Loucy (cell line): ENCODE measurements around the gene SLC35E4.

ENCODE experiments used
- H2AFZ ChIP-seq: fragments of 200-600 bp; sonication (generic); 2 replicates; pipeline ENCODE4 v1.6.0; 2016; ENCODE audit warnings: antibody characterized with exemption, mild to moderate bottlenecking, low read length, moderate library complexity
- H3F3A ChIP-seq: fragments of 200-600 bp; 2 replicates; pipeline ENCODE4 v1.6.0; 2016; ENCODE audit warnings: antibody characterized with exemption, low read depth, mild to moderate bottlenecking
- H3K27me3 ChIP-seq: fragments of 200-600 bp; sonication (generic); 2 replicates; pipeline ENCODE4 v1.6.1; 2014; ENCODE audit warnings: low read length, mild to moderate bottlenecking; ENCODE audit not compliant: insufficient read depth, poor library complexity, severe bottlenecking
- H3K36me3 ChIP-seq: fragments of 200-600 bp; sonication (generic); 2 replicates; pipeline ENCODE4 v1.6.1; 2016; ENCODE audit warnings: low read length; ENCODE audit not compliant: insufficient read depth
- H3K4me1 ChIP-seq: fragments of 200-600 bp; sonication (generic); 2 replicates; pipeline ENCODE4 v1.5.1; 2014; ENCODE audit warnings: low read length, mild to moderate bottlenecking; ENCODE audit not compliant: insufficient read depth, poor library complexity, severe bottlenecking
- H3K4me2 ChIP-seq: fragments of 200-600 bp; sonication (generic); 2 replicates; pipeline ENCODE4 v1.6.0; 2014; ENCODE audit warnings: antibody characterized with exemption, low read length, low read depth, mild to moderate bottlenecking; ENCODE audit not compliant: poor library complexity, severe bottlenecking
- H3K4me3 ChIP-seq: fragments of 200-600 bp; sonication (generic); 2 replicates; pipeline ENCODE4 v1.5.1; 2014; ENCODE audit warnings: low read length, mild to moderate bottlenecking, mixed read lengths; ENCODE audit not compliant: poor library complexity, severe bottlenecking
- H3K79me2 ChIP-seq: fragments of 200-600 bp; sonication (generic); 2 replicates; pipeline ENCODE4 v1.6.1; 2014; ENCODE audit warnings: low read length; ENCODE audit not compliant: insufficient read depth
- H3K9ac ChIP-seq: fragments of 200-600 bp; sonication (generic); 2 replicates; pipeline ENCODE4 v1.6.0; 2014; ENCODE audit warnings: mild to moderate bottlenecking, low read depth, low read length, moderate library complexity; ENCODE audit not compliant: poor library complexity, severe bottlenecking
- H3K9me2 ChIP-seq: fragments of 200-600 bp; sonication (generic); replicated peaks from 2 replicates; pipeline ENCODE4 v1.6.1; 2016; ENCODE audit warnings: low read depth, low read length, mixed read lengths
- H3K9me3 ChIP-seq: fragments of 200-600 bp; sonication (generic); 2 replicates; pipeline ENCODE4 v1.6.1; 2014; ENCODE audit warnings: mild to moderate bottlenecking, antibody characterized with exemption, low read length, low read depth; ENCODE audit not compliant: insufficient read depth
- H4K20me1 ChIP-seq: fragments of 200-600 bp; sonication (generic); 2 replicates; pipeline ENCODE4 v1.6.0; 2014; ENCODE audit warnings: antibody characterized with exemption, low read length, mild to moderate bottlenecking; ENCODE audit not compliant: insufficient read depth, poor library complexity, severe bottlenecking
- CTCF ChIP-seq: fragments of 200-600 bp; sonication (generic); conservative IDR thresholded peaks from 2 replicates; pipeline ENCODE4 v1.5.1; 2014; ENCODE audit warnings: mild to moderate bottlenecking, antibody characterized with exemption, low read length
- EZH2phosphoT487 ChIP-seq: fragments of 200-600 bp; IDR thresholded peaks from 2 replicates; pipeline ENCODE4 v1.6.1; 2018; ENCODE audit warnings: antibody characterized with exemption, mild to moderate bottlenecking, moderate library complexity, borderline replicate concordance

The SLC35E4 gene

GRCh38 chr22:30689622-30690021 lies 54.0 kb downstream of the SLC35E4 start:
- Histone ChIP-seq H4K20me1 (no peaks in the 10 kb centered on the region), H3K9me2 (no peaks in the 10 kb centered on the region), H3K4me2 (no peak overlapping the region), H3K36me3 (no peaks in the 10 kb centered on the region), H3K4me1 (no peaks in the 10 kb centered on the region), H3K79me2 (no peaks in the 10 kb centered on the region), H2AFZ (no peak overlapping the region), H3K9ac (no peak overlapping the region), H3K4me3 (no peak overlapping the region), H3F3A (no peaks in the 10 kb centered on the region), H3K9me3 (no peaks in the 10 kb centered on the region), H3K27me3 (no peaks in the 10 kb centered on the region)
- TF ChIP-seq EZH2phosphoT487: no peak
- TF ChIP-seq CTCF: no peak

- Histone ChIP-seq H3K9me2 (no peaks in the 10 kb centered on the region), H3F3A (no peaks in the 10 kb centered on the region), H3K36me3 (no peaks in the 10 kb centered on the region), H3K9ac (no peak overlapping the region), H3K79me2 (no peaks in the 10 kb centered on the region), H3K4me3 (no peak overlapping the region), H3K9me3 (no peaks in the 10 kb centered on the region), H3K4me1 (no peaks in the 10 kb centered on the region), H3K4me2 (no peak overlapping the region), H4K20me1 (no peaks in the 10 kb centered on the region), H3K27me3 (no peaks in the 10 kb centered on the region), H2AFZ (no peak overlapping the region)
- no peak for TF ChIP-seq EZH2phosphoT487
- no peak for TF ChIP-seq CTCF
Measured at GRCh38 chr22:30691204-30691603, 55.6 kb downstream of the SLC35E4 start.

- H4K20me1 ChIP-seq: no peaks in the 10 kb centered on the region
- no peaks in the 10 kb centered on the region for H3K79me2 ChIP-seq
- H3K9me2 ChIP-seq: no peaks in the 10 kb centered on the region
- no peaks in the 10 kb centered on the region for H3K4me1 ChIP-seq
- H3K9me3 ChIP-seq: no peaks in the 10 kb centered on the region
- no peak overlapping the region for H3K9ac ChIP-seq
- H2AFZ ChIP-seq: no peak overlapping the region
- no peaks in the 10 kb centered on the region for H3K36me3 ChIP-seq
- no peak overlapping the region for H3K4me2 ChIP-seq
- no peak for TF ChIP-seq EZH2phosphoT487
- TF ChIP-seq CTCF: no peak
- H3K4me3 ChIP-seq: no peak overlapping the region
- H3K27me3 ChIP-seq: no peaks in the 10 kb centered on the region
- H3F3A ChIP-seq: no peaks in the 10 kb centered on the region
Measured at GRCh38 chr22:30694171-30694639, 58.6 kb downstream of the SLC35E4 start.
